Fibroblast of mammary gland (primary cell): ENCODE results near the gene MBTD1.

Experiments
- DNase-seq: peaks from one replicate; pipeline ENCODE4 v3.0.0-alpha.2; 2010; ENCODE audit warnings: low read depth
- H3K4me3 ChIP-seq: 2 replicates; pipeline ENCODE4 v1.5.1; 2011; ENCODE audit warnings: low read depth, mild to moderate bottlenecking, low read length, moderate library complexity; ENCODE audit not compliant: control insufficient read depth
- CTCF ChIP-seq: conservative IDR thresholded peaks from 2 replicates; pipeline ENCODE4 v1.5.1; 2011; ENCODE audit warnings: low read depth, low read length, inconsistent platforms; ENCODE audit not compliant: control insufficient read depth, insufficient read depth

Gene MBTD1

GRCh38 chr17:51170736-51171135 lies 89.1 kb downstream of the MBTD1 start:
- TF ChIP-seq CTCF = no peak
- no peak overlapping the region for H3K4me3 ChIP-seq
- no peak for DNase-seq

- no peak for DNase-seq
- TF ChIP-seq CTCF = no peak
- no peak overlapping the region for H3K4me3 ChIP-seq
These were observed 90.5 kb downstream of the MBTD1 start for GRCh38 chr17:51169340-51169739.

- peak; percentile 58 for TF ChIP-seq CTCF
- DNase-seq = no peak
- peak overlapping the region; percentile 86 for H3K4me3 ChIP-seq
These were observed 92.6 kb downstream of the MBTD1 start for GRCh38 chr17:51166987-51167931.

- TF ChIP-seq CTCF = no peak
- peak; percentile 77 for DNase-seq
- peak within 1 kb of the TSS; percentile 86 for H3K4me3 ChIP-seq
These were observed 93.5 kb downstream of the MBTD1 start, which contains the start of gene NME2 for GRCh38 chr17:51166198-51166986. TSS of gene NME2 (plus strand) at chr17:51166411. CDS start at chr17:51166831, 420 bp downstream.

GRCh38 chr17:51165680-51166197 lies 94.1 kb downstream of the MBTD1 start:
- peak overlapping the region; percentile 72 for H3K4me3 ChIP-seq
- no peak for DNase-seq
- TF ChIP-seq CTCF = no peak

- DNase-seq = no peak
- H3K4me3 ChIP-seq = peak overlapping the region; percentile 72
- no peak for TF ChIP-seq CTCF
These were observed 94.8 kb downstream of the MBTD1 start for GRCh38 chr17:51164911-51165679.
